K562 (cell line): ENCODE results near the gene GCGR. TPM values are rescaled to one million over a fixed set of nuclear protein-coding genes. Genes with fewer than 3 reads are reported as not detected.

Experiments
- CBX3 ChIP-seq, 2 experiments: IDR thresholded peaks; 1 replicate in 1 of 2; 2 replicates in 1 of 2; pipeline ENCODE4 v1.6.1; 2012; ENCODE audit warnings: inconsistent platforms in 2 of 2, low read length in 2 of 2, borderline replicate concordance in 1 of 2, control low read depth in 1 of 2
- CREB3L1 ChIP-seq: fragments of 450-650 bp; IDR thresholded peaks from 2 replicates; pipeline ENCODE4 v1.6.1; 2014; ENCODE audit warnings: low read depth, mild to moderate bottlenecking, moderate library complexity, borderline replicate concordance
- DMBX1 ChIP-seq: fragments of 250-450 bp; sonication (Bioruptor Pico); IDR thresholded peaks from 2 replicates; pipeline ENCODE4 v1.8.0; 2022; ENCODE audit warnings: inconsistent platforms, mild to moderate bottlenecking, moderate library complexity, borderline replicate concordance
- FOSL1 ChIP-seq: fragments of 200-800 bp; sonication (Bioruptor generic); conservative IDR thresholded peaks from 2 replicates; pipeline ENCODE4 v1.6.1; 2016; ENCODE audit warnings: missing genetic modification characterization, missing compliant biosample characterization
- HDAC3 ChIP-seq: fragments of 450-650 bp; IDR thresholded peaks from 2 replicates; pipeline ENCODE4 v1.6.1; 2018; ENCODE audit warnings: borderline replicate concordance, mild to moderate bottlenecking, moderate library complexity; ENCODE audit not compliant: partially characterized antibody
- MCM3 ChIP-seq: fragments of 450-650 bp; IDR thresholded peaks from 2 replicates; pipeline ENCODE4 v1.6.1; 2016
- PCBP2 ChIP-seq: fragments of 200-400 bp; formaldehyde crosslinking; IDR thresholded peaks from 2 replicates; pipeline ENCODE4 v1.6.1; 2018; ENCODE audit warnings: low read length, low read depth, mild to moderate bottlenecking, moderate library complexity; ENCODE audit not compliant: poor library complexity, severe bottlenecking
- POLR2B ChIP-seq: fragments of 450-650 bp; IDR thresholded peaks from 2 replicates; pipeline ENCODE4 v1.6.1; 2018; ENCODE audit warnings: low read depth; ENCODE audit not compliant: partially characterized antibody
- RBM34 ChIP-seq: fragments of 200-400 bp; formaldehyde crosslinking; IDR thresholded peaks from 2 replicates; pipeline ENCODE4 v1.6.1; 2018; ENCODE audit warnings: low read length, borderline replicate concordance; ENCODE audit not compliant: insufficient read depth
- RCOR1 ChIP-seq, 2 experiments: IDR thresholded peaks; 2 replicates each; pipeline ENCODE4 v1.6.1; 2012; ENCODE audit warnings: low read depth in 2 of 2, low read length in 2 of 2, borderline replicate concordance in 1 of 2, improper control_type of control experiment in 1 of 2
- RFX5 ChIP-seq: IDR thresholded peaks from 2 replicates; pipeline ENCODE4 v1.6.1; 2011; ENCODE audit warnings: low read depth, mild to moderate bottlenecking, improper control_type of control experiment, low read length
- SIN3A ChIP-seq, 2 experiments: fragments of 150-350 bp in 1 of 2; IDR thresholded peaks; 2 replicates each; pipeline ENCODE4 v1.6.1; 2011 to 2016; ENCODE audit warnings: borderline replicate concordance in 2 of 2, low read depth in 2 of 2, low read length in 2 of 2, mild to moderate bottlenecking in 2 of 2, moderate library complexity in 2 of 2; ENCODE audit not compliant: control insufficient read depth in 1 of 2
- TCF7L2 ChIP-seq: fragments of 150-350 bp; IDR thresholded peaks from 2 replicates; pipeline ENCODE4 v1.6.1; 2016; ENCODE audit warnings: low read depth, mild to moderate bottlenecking, low read length, moderate library complexity
- TSHZ1 ChIP-seq: fragments of 250-450 bp; sonication (Bioruptor Pico); IDR thresholded peaks from 2 replicates; pipeline ENCODE4 v1.4.0; 2020; ENCODE audit warnings: mild to moderate bottlenecking, moderate library complexity
- ZBTB11 ChIP-seq, 3 experiments: fragments of 200-800 bp in 1 of 3; fragments of 250-450 bp in 1 of 3; fragments of 450-650 bp in 1 of 3; sonication (Bioruptor Pico) in 1 of 3; sonication (Bioruptor generic) in 1 of 3; formaldehyde crosslinking in 1 of 3; IDR thresholded peaks; 2 replicates each; pipeline versions ENCODE4 v1.6.1 to v1.8.0; 2016 to 2022; ENCODE audit warnings: mild to moderate bottlenecking in 2 of 3, missing genetic modification characterization in 2 of 3, missing compliant biosample characterization in 1 of 3, moderate library complexity in 1 of 3
- polyA plus RNA-seq, 8 experiments: library from polyadenylated mRNA; depleted of rRNA in 4 of 8; stranded (reverse) in 5 of 8; unstranded in 3 of 8; fragments of >200 nt; fragmentation: Nextera tagmentation in 2 of 8; fragmentation: Illumina TruSeq in 1 of 8; extraction: Ambion mirVana in 2 of 8; extraction: Trizol in 1 of 8; gene quantifications; 2 replicates each; pipeline versions ENCODE4 v1.2.1 to v1.2.3, GENCODE V29; 2011 to 2014; ENCODE audit warnings: inconsistent platforms in 1 of 8, missing spikeins in 1 of 8
- total RNA-seq, 7 experiments: library from RNA; depleted of rRNA in 6 of 7; stranded (reverse); fragments of >200 nt in 6 of 7; fragmentation: Illumina TruSeq in 2 of 7; extraction: Trizol in 2 of 7; gene quantifications; 2 replicates each; pipeline versions ENCODE4 v1.2.1 to v1.2.3, GENCODE V29; 2011 to 2021; ENCODE audit warnings: low replicate concordance in 1 of 7

Gene GCGR
- total and polyA plus RNA-seq, 9 of the 15 experiments (the other 6 are each of a cell fraction or from before 2014, with no cell fraction given): not detected

GRCh38 chr17:81833160-81833920 is 29.4 kb downstream of the GCGR start, which contains the start of gene MCRIP1 (continued):
- TF ChIP-seq RCOR1 (IDR thresholded peaks at IDR 0.05; ENCODE audit: borderline replicate concordance in 1 of 2, low read depth in 2 of 2, low read length in 2 of 2): no peak
- TF ChIP-seq TCF7L2: no peak
- peak; percentile 37 to 80; a peak in 2 of 4 replicates for TF ChIP-seq SIN3A (IDR thresholded peaks at IDR 0.05; ENCODE audit: borderline replicate concordance in 2 of 2, control insufficient read depth in 1 of 2, low read depth in 2 of 2, low read length in 2 of 2)
- peak in 1 of 3 experiments; percentile 73; a peak in 1 of 6 replicates for TF ChIP-seq ZBTB11 (CRISPR knock-in tag; IDR thresholded peaks at IDR 0.05)
- TF ChIP-seq RBM34: no peak
- no peak for TF ChIP-seq CBX3 (IDR thresholded peaks at IDR 0.05; ENCODE audit: borderline replicate concordance in 1 of 2, low read length in 2 of 2)
- TF ChIP-seq CREB3L1: peak; percentile 50
- TF ChIP-seq TSHZ1 (CRISPR knock-in tag): no peak
- TF ChIP-seq FOSL1: peak; percentile 30; the same call in 1 of the 2 replicates
- peak; percentile 36 for TF ChIP-seq POLR2B
- no peak for TF ChIP-seq MCM3
- no peak for TF ChIP-seq HDAC3
- TF ChIP-seq DMBX1 (CRISPR knock-in tag): 0 out of 2 replicates have a peak, but pooled peaks have one; percentile 36
- no peak for TF ChIP-seq PCBP2
- no peak for TF ChIP-seq RFX5
